ENCODE results near the gene DAGLA.

DAGLA gene

DNA sequence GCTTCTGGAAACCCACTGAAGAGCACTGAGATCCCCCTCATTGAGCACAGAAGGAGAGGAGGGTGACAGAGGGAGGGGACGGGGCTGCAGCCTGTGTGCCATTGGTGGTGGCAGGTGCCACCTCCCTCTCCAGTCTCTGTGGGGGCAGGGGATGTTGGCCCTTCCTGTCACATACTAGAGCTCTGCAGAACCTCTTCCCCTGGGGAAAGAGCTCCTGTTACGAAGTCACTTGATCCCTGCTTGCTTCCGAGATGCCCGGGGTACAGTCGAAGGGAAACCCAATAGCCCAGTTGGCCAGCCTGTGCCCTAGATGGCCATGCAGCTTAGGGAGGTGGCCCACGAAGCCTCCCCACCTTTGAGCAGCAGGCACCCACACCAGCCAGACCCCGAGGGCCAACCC lies 29.4 kb downstream of the DAGLA start:
- no peak for DNase-seq (ENCODE audit: low read depth)

DNA sequence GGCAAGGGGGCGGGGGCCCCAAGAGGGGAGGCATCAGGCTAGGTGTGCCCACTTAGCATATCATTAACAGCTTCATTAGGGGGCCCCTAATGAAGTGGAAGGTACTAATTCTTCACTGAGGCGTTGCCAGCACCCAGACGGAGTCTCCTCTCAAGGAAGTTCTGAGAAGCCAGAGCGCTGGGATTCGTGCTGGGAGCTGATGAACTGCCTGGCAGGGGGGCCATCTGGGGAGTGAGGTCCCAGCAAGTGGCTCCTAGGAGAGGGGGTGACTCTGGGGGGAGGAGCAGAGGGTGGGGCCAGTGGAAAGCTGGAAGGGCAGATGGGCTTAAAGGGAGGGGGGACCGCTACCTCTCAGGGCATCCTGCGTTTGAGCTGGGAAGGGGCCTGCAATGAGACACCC lies 29.8 kb downstream of the DAGLA start:
- DNase-seq (ENCODE audit: low read depth) = no peak

DNA sequence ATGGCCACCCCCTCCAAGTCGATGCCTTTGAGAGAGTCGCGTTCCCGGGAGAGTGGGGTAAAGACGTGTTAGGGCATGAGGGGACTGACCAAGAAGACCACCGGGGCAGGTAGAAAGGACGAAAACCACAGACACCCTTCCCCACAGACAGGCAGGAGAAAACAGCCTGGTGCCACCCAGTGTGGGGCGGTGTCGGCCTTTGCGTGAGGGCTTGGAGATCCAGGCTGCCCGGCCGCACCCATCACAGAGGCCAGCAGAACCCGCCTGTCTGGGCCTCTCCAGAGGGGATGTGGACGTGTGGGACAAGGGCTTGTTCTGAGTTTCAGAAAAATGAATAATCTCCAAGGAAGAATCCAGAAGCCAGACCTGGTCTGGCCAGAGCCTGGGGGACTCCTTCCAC lies 30.8 kb downstream of the DAGLA start:
- no peak for DNase-seq (ENCODE audit: low read depth)

DNA sequence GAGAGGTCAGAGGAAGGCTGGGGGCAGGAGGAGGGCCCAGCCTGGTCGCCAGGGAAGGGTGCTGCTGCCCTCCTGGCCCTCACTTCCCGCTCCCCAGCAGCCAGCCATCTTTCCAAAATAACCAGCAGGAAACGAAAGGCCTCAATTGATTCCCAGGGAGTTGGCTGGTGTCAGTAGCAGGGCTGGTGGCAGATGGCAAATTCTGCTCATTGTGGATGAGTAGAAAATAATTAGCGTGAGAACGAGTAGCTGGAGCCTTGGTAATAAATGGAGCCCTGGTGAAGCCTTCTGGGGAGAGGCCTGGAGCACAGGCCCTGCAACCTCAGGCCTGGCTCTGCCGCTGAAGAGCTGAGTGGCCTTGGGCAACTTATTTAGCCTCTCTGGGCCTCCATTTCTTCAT lies 31.3 kb downstream of the DAGLA start:
- no peak for DNase-seq (ENCODE audit: low read depth)

DNA sequence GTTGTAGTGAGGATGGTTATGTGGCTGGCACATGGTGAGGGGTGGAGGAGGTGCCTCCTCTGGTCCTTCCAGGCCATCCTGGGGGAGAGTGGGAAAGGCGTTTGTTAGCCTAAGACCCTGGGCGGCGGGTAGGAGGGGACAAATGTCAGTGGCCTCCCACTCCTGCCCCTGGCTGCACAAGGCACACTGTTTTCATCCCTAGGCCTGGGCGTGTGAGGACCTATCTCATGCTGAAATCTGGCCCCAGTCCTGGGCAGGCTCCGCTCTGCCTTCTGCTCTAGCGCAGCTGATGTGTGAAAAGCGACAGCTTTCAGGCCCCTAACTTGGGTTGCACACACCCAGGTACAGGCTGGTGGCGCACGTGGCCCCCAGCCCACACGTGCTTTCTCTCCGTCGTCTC lies 32.1 kb downstream of the DAGLA start:
- no peak for DNase-seq (ENCODE audit: low read depth)

DNA sequence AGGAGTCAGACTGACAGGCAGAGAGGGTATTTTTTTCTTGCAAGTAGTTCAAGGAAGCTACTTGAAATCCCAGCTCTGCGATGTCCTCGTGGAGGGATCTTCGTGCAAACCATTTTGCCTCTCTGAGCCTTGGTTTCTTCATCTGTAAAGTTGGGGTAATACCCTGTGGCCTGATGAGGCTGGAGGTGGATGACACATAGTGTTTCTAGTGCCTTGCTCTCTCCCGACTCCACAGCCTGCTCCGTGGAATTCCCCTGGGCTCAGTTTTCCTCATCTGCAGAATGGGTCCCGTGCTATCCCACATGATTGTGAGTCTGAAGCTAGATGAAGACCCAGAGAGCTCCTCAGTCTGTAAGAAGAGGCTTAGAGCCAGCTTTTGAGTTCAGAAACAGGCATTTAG lies 32.7 kb downstream of the DAGLA start:
- DNase-seq (ENCODE audit: low read depth) = no peak

DNA sequence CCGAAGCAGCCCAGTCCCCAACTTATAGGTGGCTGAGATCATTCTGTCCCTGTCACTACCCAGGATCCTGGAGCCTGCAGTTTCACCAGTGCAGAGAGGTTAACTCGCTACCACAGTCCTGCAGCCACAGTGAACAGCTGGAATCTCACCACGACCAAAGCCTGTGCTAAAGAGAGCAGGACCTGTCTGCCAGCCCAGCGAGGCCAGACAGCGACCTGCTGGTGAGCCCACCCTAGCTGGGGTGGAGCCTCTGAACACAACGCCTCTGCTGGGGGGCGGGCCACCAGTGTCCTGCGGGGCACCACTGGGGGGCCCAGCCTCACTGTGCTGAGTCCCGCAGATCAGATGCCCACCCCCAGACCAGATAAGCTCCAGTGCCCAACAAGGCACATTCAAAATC lies 33.3 kb downstream of the DAGLA start:
- DNase-seq (ENCODE audit: low read depth) = no peak

DNA sequence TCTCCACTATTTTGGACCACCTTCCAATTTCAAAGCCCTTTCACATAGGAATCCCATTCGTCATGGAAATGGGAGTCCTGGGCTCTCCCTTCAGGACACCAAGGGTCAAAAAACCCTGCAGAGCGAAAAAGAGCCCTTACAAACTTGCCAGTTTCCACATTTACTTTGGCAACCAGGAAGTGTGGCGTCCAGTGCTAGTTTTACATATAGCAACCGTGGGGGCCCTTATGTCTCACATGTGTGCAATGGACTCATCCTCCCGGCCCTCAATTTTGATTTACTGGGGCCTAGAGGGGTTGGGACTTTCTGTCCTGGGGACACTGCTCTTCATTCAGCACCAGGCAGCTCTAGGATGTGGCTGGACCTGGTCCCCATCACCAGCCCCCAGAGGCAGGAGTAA lies 33.7 kb downstream of the DAGLA start:
- no peak for DNase-seq (ENCODE audit: low read depth)

DNA sequence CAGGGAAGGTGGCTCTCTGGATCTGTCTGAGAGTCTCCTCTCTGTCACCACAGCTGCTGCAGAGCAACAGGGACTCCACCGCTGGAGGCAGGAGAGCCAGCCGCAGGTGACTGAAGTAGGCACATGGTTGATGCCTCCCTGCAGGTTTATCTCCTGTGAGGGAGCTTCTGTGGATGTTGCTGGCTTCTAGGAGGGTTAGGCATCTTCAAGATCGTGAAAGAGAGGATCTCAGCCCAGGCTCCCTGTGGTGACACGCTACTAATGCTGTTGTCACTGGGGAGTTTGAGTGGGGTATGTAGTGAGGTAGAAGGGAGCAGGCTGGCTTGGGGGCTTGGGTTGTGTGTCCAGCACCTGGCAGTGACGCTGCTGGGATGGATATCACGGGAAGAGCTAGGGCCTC lies 34.1 kb downstream of the DAGLA start:
- DNase-seq (ENCODE audit: low read depth) = no peak

DNA sequence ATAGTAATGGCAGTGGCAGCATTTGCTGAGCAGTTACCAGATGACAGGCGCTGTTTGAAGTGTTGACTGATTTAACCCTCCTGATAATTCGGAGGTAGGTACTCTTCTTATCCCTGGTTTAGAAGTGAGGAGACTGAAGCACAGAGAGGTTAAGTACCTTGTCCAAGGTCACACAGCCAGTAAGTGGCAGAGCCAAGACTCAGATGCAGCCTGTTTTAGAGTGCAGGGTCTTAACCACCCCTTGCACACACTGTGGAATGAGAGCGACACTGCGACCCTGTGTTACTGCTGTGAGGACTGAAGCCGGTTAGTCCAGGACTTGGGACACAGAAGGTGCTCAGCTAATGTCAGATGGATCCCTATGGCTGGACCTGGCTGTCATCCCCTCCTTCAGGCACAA lies 34.7 kb downstream of the DAGLA start:
- no peak for DNase-seq (ENCODE audit: low read depth)

DNA sequence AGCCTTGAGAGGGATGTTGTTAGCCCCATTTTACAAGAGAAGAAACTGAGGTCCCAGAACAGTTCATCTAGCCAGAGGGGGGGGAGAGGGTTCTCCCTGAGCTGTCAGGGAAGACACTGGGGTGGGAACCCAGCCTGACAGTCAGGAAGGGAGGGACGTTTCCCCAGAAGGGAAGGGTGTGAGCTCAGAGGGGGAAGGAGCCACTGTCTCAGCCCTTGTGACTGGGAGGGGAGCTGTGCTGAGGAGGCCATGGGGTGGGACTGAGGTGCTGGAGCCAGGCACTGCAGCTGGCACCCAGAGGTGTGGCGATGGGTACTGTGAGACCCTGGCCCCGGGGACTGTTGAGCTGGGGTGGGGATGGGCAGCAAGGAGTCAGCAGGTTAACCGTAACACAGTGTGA lies 35.7 kb downstream of the DAGLA start:
- no peak for DNase-seq (ENCODE audit: low read depth)

DNA sequence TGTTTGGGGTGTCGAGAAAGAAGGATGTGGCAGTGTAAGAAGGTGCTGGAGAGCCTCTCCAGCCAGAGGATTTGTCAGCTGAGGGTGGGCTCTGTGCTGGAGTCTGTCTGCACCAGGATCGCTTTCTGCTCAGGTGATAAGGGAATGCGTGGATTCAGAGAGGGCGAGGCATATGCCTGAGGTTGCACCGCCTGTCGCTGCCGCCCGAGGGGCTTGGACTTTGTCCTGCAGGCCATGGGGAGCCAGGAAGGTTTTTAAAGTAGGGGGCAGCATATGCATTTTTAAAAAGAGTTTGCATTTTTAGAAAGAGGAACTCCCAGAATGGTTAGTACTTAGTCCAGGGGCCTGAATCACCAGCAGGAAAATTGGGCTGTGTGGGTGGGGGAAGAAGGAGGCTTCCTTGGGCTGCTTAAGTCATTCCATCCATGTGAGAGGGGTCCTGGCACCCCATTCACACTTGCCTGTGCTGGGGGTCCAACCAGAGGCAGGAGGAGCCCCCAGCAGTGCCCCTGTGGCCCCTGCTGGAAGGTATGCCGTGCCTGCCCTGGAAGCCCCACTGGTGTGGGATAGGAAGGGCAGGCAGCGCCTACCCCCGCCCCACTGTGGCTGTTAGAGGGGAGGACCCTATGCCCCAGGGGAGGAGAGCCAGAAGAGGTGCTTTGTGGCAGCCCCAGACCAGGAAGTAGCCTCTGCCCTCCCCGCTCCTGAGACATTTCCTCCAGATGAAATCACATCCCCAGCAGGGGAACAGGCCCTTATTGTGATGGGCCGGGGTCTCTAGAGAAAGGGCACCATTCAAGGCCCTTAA lies 36.5 kb downstream of the DAGLA start:
- no peak for DNase-seq (ENCODE audit: low read depth)

DNA sequence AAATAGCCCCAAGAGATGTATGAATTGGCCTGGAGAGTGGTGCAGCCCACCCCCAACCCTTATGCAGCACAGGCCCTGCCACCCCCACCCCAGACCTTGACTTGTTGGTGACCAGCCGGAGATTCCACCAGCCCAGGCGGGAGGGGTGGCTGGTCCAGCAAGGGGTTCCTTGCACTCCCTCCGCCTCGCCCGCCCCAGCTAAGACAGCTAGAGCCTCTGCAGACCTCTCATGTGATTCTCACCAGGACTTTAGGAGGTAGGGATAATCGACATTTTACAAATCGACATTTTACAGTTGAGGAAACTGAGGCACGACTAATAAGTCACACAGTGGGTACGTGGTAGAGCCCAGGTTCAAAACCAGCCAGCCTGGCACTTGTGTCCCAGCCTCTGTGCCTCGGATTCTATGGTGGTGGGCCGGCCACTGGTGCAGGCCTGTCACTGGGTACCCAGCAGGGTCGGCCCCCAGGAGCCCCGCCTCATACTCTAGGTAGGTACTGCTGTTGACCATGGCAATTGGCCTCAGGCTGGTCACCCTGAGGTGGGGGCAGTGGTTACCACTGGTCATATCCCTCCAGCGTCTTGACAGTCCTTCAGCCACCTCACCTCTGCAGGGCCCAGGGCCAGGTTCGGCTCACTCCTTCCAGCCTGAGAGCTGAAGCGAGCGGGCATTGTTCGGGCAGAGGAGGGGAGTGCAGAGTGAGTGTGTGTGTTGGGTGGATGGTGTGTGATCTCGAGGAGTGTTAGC lies 37.3 kb downstream of the DAGLA start:
- no peak for DNase-seq (ENCODE audit: low read depth)

DNA sequence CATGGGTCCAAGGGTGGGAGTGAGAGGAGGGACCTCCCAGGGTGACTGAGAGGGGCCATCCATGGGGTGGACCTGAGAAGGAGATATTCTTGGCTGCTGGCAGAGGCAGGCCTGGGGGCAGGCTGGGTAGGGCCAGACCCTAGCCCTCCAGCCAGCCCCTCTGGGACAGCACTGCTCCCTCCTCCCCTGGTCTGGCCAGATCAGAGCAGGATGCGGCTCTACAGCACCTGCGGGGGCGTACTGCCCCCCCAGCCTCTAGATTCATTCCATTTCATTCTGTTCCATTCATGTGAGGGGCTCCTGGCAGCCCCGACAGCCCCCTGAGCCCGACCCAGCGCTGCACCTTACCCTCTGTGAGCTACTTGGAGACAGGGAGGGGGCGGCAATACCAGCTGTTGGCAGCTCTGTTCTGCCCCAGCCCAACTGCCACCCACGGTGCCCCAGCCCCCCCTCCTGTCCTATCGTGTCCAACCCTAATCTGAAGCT lies 37.9 kb downstream of the DAGLA start:
- DNase-seq (ENCODE audit: low read depth) = no peak

DNA sequence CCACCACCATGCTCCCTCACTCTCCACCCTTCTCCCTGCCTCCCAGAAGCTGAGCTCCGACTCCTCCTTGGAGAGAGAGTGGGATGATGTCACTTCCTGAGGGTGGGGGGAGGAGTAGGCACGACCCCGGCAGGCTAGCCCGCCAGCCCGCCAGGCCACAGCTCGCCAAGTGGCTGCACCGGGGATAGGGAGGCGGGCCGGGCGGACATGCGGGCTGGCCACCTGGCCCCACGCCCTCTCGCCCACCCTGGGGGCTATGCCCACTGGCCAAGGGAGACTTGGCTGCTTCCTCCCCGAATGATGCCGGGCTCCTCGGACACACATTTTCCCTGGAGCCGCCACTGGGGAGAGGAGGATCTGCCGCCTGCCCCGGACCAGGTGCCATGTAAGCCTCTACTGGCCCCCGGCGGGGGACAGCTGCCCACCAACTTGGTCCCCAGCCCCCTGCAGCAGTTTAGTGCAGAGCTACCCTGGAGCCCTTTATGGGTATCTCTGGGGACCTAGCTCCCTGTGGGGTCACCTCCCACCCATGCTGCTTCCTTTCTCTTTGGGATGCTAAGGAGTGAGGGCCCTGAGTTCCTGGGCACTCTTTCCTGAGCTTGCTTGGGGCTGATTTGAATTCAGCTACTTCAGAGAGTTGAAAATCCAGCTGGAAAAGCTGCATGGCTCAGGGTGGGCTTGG lies 38.6 kb downstream of the DAGLA start:
- DNase-seq (ENCODE audit: low read depth) = no peak

DNA sequence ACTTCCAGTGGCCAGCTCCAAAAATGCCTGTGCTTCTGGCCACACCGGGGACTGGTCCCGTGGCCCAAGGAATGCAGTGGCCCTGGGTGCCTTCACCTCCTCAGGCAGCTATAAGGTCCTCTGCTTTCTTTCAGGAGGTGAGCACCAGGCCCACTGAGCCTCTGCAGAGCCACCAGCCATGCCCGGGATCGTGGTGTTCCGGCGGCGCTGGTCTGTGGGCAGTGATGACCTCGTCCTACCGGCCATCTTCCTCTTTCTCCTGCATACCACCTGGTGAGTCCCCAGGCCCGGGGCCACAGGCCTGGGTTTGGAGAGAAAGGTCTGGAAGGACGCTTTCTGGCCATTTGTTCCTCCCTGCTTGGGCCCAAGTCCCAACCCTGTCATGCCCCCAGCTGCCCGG lies 39.8 kb downstream of the DAGLA start:
- DNase-seq (ENCODE audit: low read depth) = no peak

DNA sequence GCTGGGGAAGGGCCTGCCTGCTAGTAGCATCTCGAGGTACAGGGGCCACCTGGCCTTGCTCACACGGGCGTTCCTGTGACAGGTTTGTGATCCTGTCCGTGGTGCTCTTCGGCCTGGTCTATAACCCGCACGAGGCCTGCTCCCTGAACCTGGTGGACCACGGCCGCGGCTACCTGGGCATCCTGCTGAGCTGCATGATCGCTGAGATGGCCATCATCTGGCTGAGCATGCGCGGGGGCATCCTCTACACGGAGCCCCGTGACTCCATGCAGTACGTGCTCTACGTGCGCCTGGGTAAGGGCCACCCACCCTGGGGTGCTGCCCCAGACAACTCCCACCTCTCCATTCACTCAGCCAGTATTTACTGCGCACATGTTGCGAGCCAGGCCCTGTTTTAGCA lies 40.4 kb downstream of the DAGLA start:
- DNase-seq (ENCODE audit: low read depth) = no peak

DNA sequence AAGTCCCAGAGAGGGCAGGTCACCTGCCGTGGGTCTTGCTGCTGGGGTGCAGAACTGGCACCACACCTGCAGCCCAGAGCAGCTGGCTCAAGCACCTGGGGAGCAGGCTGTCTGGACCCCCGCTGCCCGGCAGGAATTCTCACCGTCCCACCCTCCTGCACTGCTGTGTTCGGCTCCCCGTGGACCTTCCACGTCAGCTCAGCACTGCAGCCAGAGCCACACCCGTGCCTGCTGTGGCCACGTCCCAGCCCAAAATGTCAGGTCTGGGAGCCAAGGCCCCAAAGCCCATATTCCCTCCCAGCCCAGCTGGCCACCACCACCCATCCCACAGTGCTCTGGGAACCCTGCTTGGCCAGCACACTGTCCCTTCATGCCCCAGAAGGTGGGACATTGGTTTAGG lies 44.2 kb downstream of the DAGLA start:
- DNase-seq (ENCODE audit: low read depth) = no peak

DNA sequence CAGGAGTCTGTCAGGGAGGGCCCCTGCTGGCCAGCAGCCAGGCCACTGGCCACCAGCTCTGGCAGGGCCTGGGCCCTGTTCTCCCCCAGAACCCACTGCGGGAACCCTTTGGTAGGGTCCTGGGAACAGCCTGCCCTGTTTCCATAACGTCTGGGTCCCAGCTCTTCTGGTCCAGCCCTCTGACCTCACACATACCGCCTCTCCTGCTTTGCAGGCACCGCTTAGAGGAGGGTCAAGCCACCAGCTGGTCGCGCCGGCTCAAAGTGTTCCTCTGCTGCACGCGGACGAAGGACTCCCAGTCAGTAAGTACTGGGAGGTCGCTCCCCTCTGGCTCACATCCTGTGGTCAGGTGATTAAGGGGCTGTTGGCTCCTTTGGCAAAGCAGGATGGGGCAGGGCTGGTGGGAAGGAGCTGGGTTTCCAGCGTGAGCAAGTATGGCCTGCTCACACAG lies 45.6 kb downstream of the DAGLA start:
- DNase-seq (ENCODE audit: low read depth) = no peak

DNA sequence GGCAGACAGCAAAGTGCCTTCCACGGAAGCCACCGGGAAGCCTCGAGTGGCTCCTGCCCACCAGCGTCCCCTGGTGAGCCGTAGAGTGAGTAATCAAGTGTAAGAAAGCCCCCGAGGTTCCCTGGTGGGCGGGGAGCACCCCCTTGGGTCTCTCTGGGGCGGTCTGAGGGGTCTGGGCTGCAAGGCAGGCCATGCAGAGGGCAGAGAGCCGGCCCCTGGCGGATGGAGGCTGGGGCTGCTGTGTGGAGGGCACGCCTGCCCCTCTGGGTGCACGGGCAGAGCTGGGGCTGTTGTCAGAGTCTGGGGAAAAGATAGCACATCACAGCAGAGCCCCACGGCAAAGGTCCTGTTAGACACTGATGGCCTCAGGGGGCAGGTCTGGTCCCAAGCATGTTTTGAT lies 46.6 kb downstream of the DAGLA start:
- DNase-seq (ENCODE audit: low read depth) = no peak

DNA sequence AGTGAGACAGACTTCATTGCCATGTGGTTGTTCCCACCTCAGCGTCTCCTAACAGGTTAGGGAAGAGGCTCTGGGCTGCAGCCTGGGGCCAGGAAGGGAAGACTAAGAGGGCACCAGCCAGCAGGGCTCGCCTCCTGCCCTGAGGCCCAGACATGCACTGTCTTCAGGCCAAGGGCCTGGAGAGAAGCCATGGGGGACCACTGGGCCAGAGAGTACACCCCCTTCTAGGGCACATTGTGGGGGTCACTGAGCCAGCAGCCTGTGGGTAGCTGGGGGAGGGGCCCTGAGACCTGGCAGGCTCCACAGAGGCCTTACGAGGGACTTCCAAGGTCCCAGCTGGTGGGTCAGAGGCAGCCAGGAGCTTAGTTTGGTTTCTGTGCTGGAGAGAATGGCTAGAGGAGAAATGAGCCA lies 47.2 kb downstream of the DAGLA start:
- no peak for DNase-seq (ENCODE audit: low read depth)

DNA sequence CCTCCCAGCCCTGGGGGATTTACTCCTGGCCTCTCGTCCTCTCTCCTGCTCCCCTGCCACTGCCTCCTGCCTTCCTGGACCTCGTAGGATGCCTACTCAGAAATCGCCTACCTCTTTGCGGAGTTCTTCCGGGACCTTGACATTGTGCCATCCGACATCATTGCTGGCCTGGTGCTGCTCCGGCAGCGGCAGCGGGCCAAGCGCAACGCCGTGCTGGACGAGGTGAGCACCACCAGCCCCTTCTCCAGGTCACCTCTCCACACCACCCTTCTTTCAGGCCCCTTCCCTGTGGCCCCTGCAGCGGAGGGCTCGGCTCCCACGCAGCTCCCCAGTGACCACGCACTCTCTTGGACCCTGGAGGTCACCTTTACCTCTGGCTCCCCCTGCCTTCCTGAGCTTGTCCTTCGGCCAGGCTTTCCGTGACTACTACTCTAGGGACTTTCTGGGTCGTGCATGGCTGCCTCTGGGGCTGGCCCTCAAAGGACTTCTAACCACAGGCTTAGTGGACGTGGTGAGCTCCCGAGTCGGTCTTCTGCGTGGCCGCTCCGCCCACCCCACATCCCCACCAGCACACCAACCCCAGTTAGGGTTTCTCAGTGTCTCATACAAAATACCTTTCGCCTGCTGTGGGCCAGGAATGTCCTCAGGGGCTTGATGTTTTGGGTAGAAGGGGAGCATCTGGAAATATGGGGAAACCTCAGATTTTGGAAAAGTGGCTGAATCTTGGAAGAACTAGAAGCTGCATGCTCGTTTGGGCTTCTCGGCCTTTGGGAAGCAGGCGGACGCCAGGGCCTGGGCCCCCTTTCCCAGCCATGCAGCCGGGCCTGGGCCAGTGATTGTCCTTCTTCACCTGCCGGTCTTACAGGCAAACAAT lies 48.1 kb downstream of the DAGLA start:
- no peak for DNase-seq (ENCODE audit: low read depth)

Measured in activated T-helper 1 cell treated with Interleukin-2 at 50 U/mL for 16 hours (primary cell).